ENCODE measurements around the gene CPOX.

CPOX gene

DNA sequence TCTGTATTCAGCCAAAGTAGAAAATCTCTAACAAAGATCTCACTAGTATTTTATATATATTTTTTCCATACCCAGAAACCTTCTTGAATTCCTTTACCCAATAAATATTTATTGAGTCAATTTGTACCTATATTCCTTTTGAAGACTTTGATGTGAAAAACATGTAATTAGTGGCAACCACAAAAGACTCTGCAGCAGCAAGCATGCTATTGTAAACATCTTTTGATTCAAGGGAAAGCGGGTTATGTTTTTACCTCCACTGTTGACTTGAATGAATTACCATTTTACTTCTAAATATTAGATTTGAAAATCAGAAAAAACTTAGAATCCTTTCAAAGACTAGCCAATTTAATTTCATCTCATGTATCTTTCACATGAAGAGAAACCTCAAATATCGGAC, 59.2 kb downstream of the CPOX start:
- H3K79me2 ChIP-seq (ENCODE audit: low read length): no peaks in the 10 kb centered on the region
- H4K20me1 ChIP-seq (ENCODE audit: insufficient read depth, low read length): no peaks in the 10 kb centered on the region
- no peaks in the 10 kb centered on the region for H3F3A ChIP-seq (ENCODE audit: insufficient read depth, low read length)
- 0 out of 2 replicates have a peak, but pooled peaks cover 3% of the 10 kb centered on the region for H3K4me1 ChIP-seq (ENCODE audit: low read length)
- no peak overlapping the region for H3K9ac ChIP-seq (ENCODE audit: low read length)
- H3K4me2 ChIP-seq (ENCODE audit: low read depth, low read length): no peak overlapping the region
- TF ChIP-seq EZH2 (optimal IDR thresholded peaks at IDR 0.05; ENCODE audit: low read depth, low read length): no peak
- TF ChIP-seq EZH2phosphoT487 (IDR thresholded peaks at IDR 0.05; ENCODE audit: low read length): no peak
- TF ChIP-seq, protein P1, sequence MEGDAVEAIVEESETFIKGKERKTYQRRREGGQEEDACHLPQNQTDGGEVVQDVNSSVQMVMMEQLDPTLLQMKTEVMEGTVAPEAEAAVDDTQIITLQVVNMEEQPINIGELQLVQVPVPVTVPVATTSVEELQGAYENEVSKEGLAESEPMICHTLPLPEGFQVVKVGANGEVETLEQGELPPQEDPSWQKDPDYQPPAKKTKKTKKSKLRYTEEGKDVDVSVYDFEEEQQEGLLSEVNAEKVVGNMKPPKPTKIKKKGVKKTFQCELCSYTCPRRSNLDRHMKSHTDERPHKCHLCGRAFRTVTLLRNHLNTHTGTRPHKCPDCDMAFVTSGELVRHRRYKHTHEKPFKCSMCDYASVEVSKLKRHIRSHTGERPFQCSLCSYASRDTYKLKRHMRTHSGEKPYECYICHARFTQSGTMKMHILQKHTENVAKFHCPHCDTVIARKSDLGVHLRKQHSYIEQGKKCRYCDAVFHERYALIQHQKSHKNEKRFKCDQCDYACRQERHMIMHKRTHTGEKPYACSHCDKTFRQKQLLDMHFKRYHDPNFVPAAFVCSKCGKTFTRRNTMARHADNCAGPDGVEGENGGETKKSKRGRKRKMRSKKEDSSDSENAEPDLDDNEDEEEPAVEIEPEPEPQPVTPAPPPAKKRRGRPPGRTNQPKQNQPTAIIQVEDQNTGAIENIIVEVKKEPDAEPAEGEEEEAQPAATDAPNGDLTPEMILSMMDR (IDR thresholded peaks at IDR 0.05; ENCODE audit: low read length): no peak
- no peak overlapping the region for H3K27ac ChIP-seq (ENCODE audit: low read length)
- no peaks in the 10 kb centered on the region for H3K36me3 ChIP-seq (replicated peaks; ENCODE audit: insufficient read depth, low read length)
- no peaks in the 10 kb centered on the region for H3K9me3 ChIP-seq (replicated peaks; ENCODE audit: insufficient read depth, low read length)
- H3K4me3 ChIP-seq (ENCODE audit: low read length): no peak overlapping the region
- no peaks in the 10 kb centered on the region for H3K9me2 ChIP-seq (replicated peaks; ENCODE audit: insufficient read depth, low read length)
- no peaks in the 10 kb centered on the region for H3K27me3 ChIP-seq (replicated peaks; ENCODE audit: insufficient read depth, low read length)
- no peak overlapping the region for H2AFZ ChIP-seq (ENCODE audit: low read length)
- DNase-seq: no peak

- Histone ChIP-seq H3K9ac (ENCODE audit: low read length) (no peak overlapping the region), H3K4me2 (ENCODE audit: low read depth, low read length) (no peak overlapping the region), H3K79me2 (ENCODE audit: low read length) (no peaks in the 10 kb centered on the region), H3F3A (ENCODE audit: insufficient read depth, low read length) (no peaks in the 10 kb centered on the region), H3K4me3 (ENCODE audit: low read length) (no peak overlapping the region), H3K27me3 (replicated peaks; ENCODE audit: insufficient read depth, low read length) (no peaks in the 10 kb centered on the region), H3K4me1 (ENCODE audit: low read length) (0 out of 2 replicates have a peak, but pooled peaks cover 3% of the 10 kb centered on the region), H3K9me3 (replicated peaks; ENCODE audit: insufficient read depth, low read length) (no peaks in the 10 kb centered on the region), H3K9me2 (replicated peaks; ENCODE audit: insufficient read depth, low read length) (no peaks in the 10 kb centered on the region), H4K20me1 (ENCODE audit: insufficient read depth, low read length) (no peaks in the 10 kb centered on the region), H3K36me3 (replicated peaks; ENCODE audit: insufficient read depth, low read length) (no peaks in the 10 kb centered on the region), H3K27ac (ENCODE audit: low read length) (no peak overlapping the region), H2AFZ (ENCODE audit: low read length) (no peak overlapping the region)
- DNase-seq: no peak
- TF ChIP-seq EZH2 (optimal IDR thresholded peaks at IDR 0.05; ENCODE audit: low read depth, low read length) (no peak), EZH2phosphoT487 (IDR thresholded peaks at IDR 0.05; ENCODE audit: low read length) (no peak)
- TF ChIP-seq, protein P1 (IDR thresholded peaks at IDR 0.05; ENCODE audit: low read length): no peak
Observed at GRCh38 chr3:98532709-98533571, 60.5 kb downstream of the CPOX start.

- no peaks in the 10 kb centered on the region for H3K36me3 ChIP-seq (replicated peaks; ENCODE audit: insufficient read depth, low read length)
- H3F3A ChIP-seq (ENCODE audit: insufficient read depth, low read length): no peaks in the 10 kb centered on the region
- H3K4me3 ChIP-seq (ENCODE audit: low read length): no peak overlapping the region
- no peaks in the 10 kb centered on the region for H3K27me3 ChIP-seq (replicated peaks; ENCODE audit: insufficient read depth, low read length)
- no peak for DNase-seq
- no peak overlapping the region for H3K9ac ChIP-seq (ENCODE audit: low read length)
- H3K4me2 ChIP-seq (ENCODE audit: low read depth, low read length): no peak overlapping the region
- H3K9me2 ChIP-seq (replicated peaks; ENCODE audit: insufficient read depth, low read length): no peaks in the 10 kb centered on the region
- H3K4me1 ChIP-seq (ENCODE audit: low read length): 0 out of 2 replicates have a peak, but pooled peaks cover 3% of the 10 kb centered on the region
- H4K20me1 ChIP-seq (ENCODE audit: insufficient read depth, low read length): no peaks in the 10 kb centered on the region
- H2AFZ ChIP-seq (ENCODE audit: low read length): no peak overlapping the region
- H3K27ac ChIP-seq (ENCODE audit: low read length): no peak overlapping the region
- no peaks in the 10 kb centered on the region for H3K79me2 ChIP-seq (ENCODE audit: low read length)
- H3K9me3 ChIP-seq (replicated peaks; ENCODE audit: insufficient read depth, low read length): no peaks in the 10 kb centered on the region
- TF ChIP-seq EZH2 (optimal IDR thresholded peaks at IDR 0.05; ENCODE audit: low read depth, low read length) (no peak), EZH2phosphoT487 (IDR thresholded peaks at IDR 0.05; ENCODE audit: low read length) (no peak)
- TF ChIP-seq, protein P1 (IDR thresholded peaks at IDR 0.05; ENCODE audit: low read length): no peak
Observed at GRCh38 chr3:98532275-98532637, 61.2 kb downstream of the CPOX start.
